ENCODE measurements around the gene FAM149B1.

Gene FAM149B1

GRCh38 chr10:73172867-73173266, 4.9 kb downstream of the FAM149B1 start:
- DNase-seq: no peak

GRCh38 chr10:73174148-73174925, 6.4 kb downstream of the FAM149B1 start:
- DNase-seq: no peak

GRCh38 chr10:73182568-73182967, 14.6 kb downstream of the FAM149B1 start:
- DNase-seq: no peak

GRCh38 chr10:73183667-73184281, 15.9 kb downstream of the FAM149B1 start:
- DNase-seq: no peak

DNA sequence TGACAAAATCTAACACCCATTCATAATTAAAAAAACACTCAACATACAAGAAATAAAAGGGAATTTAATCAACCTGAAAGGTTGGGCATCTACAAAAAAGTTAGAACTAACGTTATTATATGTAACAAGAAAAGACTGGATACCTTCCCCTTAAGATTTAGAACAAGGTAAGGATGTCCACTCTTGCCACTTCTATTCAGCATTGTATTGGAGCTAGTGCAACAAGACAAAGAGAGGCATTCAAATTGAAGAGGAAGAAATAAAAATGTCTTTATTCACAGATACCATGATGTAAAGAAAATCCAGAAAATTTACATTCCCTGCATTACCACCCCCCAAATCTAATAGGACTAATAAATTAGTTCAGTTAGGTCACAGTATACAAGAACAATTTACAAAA, 18.3 kb downstream of the FAM149B1 start:
- no peak for DNase-seq

- no peak for DNase-seq
Measured at GRCh38 chr10:73190188-73190587, 22.3 kb downstream of the FAM149B1 start.

DNA sequence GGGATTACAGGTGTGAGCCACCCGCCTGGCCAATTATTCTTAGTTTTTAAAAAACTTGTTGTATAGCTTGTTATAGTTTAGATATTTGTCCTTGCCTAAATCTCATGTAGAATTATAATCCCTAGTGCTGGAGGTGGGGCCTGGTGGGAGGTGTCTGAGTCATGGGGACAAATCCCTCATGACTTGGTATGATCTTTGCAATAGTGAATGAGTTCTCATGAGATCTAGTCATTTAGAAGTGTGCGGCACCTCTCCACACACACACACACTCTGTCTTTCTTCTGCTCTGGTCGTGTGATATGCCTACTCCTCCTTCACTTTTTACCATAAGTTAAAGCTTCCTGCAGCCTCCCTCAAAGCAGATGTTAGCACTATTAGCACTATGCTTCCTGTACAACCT, 37.2 kb downstream of the FAM149B1 start:
- DNase-seq: no peak

DNA sequence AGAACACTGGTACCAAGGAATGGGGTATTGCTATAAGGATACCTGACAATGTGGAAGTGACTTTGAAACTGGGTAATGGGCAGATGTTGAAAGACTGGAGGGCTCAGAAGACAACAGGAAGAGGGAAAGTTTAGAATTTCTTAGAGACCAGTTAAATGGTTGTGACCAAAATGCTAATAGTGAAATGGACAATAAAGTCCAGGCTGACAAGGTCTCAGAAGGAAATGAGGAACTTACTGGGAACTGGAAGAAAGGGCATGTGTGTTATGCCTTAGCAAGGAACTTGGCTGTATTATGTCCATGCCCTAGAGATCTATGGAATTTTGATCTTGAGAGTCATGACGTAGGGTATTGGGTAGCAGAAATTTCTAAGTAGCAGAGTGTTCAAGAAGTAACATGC, 38.0 kb downstream of the FAM149B1 start:
- DNase-seq: no peak

GRCh38 chr10:73206385-73206784, 38.5 kb downstream of the FAM149B1 start:
- no peak for DNase-seq

DNA sequence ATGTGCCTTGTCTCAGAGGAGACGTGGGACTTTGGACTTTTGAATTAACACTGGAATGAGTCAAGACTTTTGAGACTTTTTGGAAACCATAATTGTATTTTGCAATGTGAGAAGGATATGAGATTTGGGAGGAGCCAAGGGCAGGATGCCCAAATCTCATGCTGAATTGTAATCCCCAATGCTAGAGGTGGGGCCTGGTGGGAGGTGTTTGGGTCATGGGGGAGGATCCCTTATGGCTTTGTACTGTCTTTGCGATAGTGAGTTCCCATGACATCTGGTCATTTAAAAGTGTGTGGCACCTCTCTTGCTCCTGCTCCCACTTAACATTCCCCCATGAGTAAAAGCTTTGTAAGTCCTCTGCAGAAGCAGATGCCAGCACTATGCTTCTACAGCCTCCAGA, 40.0 kb downstream of the FAM149B1 start:
- no peak for DNase-seq

DNA sequence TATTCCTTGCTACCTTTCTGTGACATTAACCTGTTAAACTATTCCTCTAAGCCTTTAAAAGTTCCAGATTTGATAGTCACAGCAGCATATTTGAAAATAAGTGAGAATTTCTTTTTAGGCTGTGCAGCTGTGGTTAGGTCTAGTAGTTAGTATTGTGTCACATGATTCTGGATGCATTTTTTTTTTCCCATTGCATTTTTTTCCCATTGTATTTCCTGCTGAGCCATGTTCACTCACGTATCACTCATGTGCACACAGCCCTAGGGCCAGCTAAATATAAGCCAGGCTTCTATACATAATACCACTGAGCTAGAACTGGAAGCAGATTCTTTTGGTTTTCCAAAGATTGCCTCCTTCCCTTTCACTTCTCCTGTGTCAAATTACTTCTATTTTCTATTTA, 41.8 kb downstream of the FAM149B1 start:
- DNase-seq: no peak

- no peak for DNase-seq
Measured at GRCh38 chr10:73210395-73211105, 42.6 kb downstream of the FAM149B1 start.

DNA sequence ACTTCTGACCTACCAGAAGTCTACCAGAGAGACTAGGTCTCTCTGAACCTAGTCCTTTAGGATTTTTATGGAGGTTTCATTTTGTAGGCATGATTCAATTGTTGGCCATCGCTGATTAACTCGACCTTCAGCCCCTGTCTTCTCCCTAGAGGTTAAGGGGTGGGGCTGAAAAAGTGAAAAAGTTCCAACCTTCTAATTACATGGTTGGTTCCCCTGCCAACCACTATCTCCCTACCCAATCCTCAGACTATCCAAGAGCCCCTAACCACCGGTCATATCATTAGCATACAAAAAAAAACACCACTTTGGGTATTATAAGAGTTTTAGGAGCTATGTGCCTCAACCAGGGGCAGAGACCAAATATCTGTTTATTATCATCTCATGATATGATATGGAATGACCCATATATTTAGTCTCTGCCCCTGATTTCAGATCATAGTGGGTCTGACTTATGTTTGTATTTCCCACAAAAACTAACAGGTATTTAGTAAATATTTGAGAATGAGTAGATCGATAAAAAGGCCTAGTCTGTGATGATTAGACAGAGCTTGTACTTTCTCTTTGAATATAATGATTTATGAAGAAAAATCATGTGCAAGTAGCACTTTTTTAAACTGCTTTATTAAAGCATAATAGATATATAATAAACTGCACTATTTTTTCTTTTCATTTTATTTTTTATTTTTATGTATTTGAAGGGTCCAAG, 43.3 kb downstream of the FAM149B1 start:
- DNase-seq: no peak

DNA sequence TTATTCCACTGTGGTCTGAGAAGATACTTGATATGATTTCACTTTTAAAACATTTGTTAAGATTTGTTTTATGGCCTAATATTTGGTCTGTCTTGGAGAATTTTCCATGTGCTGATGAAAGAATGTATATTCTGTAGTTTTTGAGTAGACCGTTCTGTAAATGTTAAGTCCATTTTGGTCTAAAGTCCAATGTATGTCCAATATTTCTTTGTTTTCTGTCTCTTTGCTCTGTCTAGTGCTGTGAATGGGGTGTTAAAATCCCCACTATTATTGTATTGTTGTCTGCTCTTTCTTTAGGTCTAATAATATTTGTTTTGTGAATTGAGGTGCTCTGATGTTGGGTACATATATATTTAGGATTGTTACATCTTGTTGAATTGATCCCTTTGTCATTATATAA, 47.8 kb downstream of the FAM149B1 start:
- DNase-seq: no peak

DNA sequence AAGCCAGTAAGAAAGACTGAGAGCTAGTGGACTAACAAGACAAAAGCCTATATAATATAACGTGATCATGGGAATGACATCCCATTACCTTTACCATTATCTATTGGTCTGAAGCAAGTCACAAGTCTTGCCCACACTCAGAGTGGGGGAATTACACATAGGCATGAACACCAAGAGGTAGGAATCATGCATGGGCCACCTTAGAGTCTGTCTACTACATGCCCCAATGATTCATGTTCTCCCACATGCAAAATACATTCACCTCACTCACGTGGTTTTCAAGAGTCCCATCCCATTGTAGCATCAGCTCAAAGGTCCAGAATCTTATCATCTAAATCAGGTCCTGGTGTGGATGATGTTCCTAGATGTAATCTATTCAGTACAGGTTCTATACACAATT, 49.7 kb downstream of the FAM149B1 start:
- no peak for DNase-seq

DNA sequence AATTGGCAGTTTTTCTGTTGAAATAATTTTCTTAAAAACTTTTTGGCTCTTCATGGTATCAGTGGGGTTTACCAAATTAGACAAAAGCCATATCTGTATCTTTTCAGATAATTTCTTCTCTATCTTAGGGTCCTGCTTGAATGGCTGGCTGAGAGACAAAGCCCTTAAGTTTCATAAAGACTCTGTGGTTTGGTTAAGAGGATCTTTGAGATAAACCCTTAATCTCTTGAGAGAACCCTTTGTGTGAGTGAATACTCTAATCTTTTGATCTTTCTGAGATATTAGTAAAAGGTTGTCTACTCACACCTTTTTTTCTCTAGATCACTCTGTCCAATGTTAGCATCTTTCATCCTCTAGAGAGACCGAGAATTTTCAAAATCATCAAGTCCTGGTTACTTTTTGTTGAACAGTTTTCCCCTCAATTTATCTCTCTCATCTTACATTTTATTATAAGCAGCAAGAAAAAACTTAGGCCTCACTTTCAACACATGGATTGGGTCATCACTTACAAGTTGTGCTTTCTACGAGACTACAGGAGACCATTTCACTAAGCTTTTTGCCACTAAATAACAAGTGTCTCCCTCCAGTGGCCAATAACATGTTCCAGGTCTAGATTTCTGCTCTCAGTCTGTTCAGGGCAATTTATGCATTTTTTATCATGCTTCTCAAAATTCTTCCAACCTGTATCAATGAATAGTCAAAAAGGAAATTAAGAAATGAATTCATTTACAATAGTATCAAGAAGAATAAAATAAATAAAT, 50.7 kb downstream of the FAM149B1 start:
- no peak for DNase-seq

GRCh38 chr10:73219384-73219783, 51.5 kb downstream of the FAM149B1 start:
- no peak for DNase-seq

GRCh38 chr10:73220989-73221388, 53.1 kb downstream of the FAM149B1 start:
- no peak for DNase-seq

GRCh38 chr10:73225518-73225917, 57.6 kb downstream of the FAM149B1 start:
- DNase-seq: no peak

- no peak for DNase-seq
Measured at GRCh38 chr10:73226663-73227062, 58.7 kb downstream of the FAM149B1 start.

DNA sequence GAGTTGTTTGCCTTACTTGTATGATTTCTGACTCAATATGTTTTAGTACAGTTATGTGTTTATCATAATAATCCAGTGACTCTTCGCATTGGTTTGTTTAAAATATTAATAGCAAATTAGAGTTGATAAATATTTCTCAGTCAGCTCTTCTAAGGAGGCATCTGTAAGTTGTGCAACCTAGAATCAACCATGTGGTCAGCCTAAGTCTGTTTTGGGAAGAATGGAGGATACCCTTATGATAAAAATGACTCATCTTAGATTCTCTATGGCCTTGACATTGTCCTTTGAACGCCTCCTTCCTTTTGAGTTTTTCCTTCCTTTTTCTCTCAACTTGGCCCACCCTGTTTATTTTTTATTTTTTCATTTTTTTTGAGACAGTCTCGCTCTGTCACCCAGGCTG, 60.3 kb downstream of the FAM149B1 start:
- DNase-seq: no peak

GRCh38 chr10:73229567-73229966, 61.6 kb downstream of the FAM149B1 start:
- DNase-seq: no peak
